ENCODE data around the gene MYBPC1. TPM values are rescaled to one million over a fixed set of nuclear protein-coding genes. Genes with fewer than 3 reads are reported as not detected.

Gene MYBPC1
- total and polyA plus RNA-seq, 2 experiments from 2014 or later: 0.18 TPM; not detected in 1

DNA sequence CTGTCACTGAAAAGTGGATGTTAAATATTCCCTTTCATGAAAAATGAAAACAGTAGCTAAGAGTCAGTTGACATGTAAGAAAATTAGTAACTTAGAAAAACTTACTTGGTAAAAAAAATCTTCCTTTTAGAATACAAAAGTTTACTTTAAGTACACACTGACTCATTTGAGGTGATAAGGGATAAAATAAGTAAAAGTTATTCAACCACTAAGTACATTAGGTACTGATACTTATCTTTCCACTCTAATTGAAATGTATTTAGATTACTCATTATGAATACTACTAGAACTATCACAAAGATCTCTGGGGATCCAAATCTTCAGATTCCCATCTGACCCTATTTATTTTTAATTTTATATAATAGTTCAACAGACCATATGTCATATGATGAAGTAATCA, 132.3 kb downstream of the MYBPC1 start (continued):
- TF ChIP-seq, protein P1, sequence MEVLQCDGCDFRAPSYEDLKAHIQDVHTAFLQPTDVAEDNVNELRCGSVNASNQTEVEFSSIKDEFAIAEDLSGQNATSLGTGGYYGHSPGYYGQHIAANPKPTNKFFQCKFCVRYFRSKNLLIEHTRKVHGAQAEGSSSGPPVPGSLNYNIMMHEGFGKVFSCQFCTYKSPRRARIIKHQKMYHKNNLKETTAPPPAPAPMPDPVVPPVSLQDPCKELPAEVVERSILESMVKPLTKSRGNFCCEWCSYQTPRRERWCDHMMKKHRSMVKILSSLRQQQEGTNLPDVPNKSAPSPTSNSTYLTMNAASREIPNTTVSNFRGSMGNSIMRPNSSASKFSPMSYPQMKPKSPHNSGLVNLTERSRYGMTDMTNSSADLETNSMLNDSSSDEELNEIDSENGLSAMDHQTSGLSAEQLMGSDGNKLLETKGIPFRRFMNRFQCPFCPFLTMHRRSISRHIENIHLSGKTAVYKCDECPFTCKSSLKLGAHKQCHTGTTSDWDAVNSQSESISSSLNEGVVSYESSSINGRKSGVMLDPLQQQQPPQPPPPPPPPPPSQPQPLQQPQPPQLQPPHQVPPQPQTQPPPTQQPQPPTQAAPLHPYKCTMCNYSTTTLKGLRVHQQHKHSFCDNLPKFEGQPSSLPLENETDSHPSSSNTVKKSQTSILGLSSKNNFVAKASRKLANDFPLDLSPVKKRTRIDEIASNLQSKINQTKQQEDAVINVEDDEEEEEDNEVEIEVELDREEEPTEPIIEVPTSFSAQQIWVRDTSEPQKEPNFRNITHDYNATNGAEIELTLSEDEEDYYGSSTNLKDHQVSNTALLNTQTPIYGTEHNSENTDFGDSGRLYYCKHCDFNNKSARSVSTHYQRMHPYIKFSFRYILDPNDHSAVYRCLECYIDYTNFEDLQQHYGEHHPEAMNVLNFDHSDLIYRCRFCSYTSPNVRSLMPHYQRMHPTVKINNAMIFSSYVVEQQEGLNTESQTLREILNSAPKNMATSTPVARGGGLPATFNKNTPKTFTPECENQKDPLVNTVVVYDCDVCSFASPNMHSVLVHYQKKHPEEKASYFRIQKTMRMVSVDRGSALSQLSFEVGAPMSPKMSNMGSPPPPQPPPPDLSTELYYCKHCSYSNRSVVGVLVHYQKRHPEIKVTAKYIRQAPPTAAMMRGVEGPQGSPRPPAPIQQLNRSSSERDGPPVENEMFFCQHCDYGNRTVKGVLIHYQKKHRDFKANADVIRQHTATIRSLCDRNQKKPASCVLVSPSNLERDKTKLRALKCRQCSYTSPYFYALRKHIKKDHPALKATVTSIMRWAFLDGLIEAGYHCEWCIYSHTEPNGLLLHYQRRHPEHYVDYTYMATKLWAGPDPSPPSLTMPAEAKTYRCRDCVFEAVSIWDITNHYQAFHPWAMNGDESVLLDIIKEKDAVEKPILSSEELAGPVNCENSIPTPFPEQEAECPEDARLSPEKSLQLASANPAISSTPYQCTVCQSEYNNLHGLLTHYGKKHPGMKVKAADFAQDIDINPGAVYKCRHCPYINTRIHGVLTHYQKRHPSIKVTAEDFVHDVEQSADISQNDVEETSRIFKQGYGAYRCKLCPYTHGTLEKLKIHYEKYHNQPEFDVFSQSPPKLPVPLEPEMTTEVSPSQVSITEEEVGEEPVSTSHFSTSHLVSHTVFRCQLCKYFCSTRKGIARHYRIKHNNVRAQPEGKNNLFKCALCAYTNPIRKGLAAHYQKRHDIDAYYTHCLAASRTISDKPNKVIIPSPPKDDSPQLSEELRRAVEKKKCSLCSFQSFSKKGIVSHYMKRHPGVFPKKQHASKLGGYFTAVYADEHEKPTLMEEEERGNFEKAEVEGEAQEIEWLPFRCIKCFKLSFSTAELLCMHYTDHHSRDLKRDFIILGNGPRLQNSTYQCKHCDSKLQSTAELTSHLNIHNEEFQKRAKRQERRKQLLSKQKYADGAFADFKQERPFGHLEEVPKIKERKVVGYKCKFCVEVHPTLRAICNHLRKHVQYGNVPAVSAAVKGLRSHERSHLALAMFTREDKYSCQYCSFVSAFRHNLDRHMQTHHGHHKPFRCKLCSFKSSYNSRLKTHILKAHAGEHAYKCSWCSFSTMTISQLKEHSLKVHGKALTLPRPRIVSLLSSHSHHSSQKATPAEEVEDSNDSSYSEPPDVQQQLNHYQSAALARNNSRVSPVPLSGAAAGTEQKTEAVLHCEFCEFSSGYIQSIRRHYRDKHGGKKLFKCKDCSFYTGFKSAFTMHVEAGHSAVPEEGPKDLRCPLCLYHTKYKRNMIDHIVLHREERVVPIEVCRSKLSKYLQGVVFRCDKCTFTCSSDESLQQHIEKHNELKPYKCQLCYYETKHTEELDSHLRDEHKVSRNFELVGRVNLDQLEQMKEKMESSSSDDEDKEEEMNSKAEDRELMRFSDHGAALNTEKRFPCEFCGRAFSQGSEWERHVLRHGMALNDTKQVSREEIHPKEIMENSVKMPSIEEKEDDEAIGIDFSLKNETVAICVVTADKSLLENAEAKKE (CRISPR knock-in tag; IDR thresholded peaks at IDR 0.05): no peak
- no peak for TF ChIP-seq EZH2phosphoT487 (IDR thresholded peaks at IDR 0.05; ENCODE audit: unreplicated experiment)
- TF ChIP-seq NANOG (IDR thresholded peaks at IDR 0.05; ENCODE audit: borderline replicate concordance): no peak
- TF ChIP-seq ZNF114 (CRISPR knock-in tag; IDR thresholded peaks at IDR 0.05): no peak
- no peak for TF ChIP-seq JUNB (IDR thresholded peaks at IDR 0.05; ENCODE audit: unreplicated experiment)
- no peak for TF ChIP-seq EZH2 (IDR thresholded peaks at IDR 0.05; ENCODE audit: low read depth, unreplicated experiment)
- TF ChIP-seq ZNF331 (CRISPR knock-in tag; IDR thresholded peaks at IDR 0.05; ENCODE audit: low read depth): no peak
- TF ChIP-seq STAT1 (IDR thresholded peaks at IDR 0.05; ENCODE audit: unreplicated experiment): no peak

DNA sequence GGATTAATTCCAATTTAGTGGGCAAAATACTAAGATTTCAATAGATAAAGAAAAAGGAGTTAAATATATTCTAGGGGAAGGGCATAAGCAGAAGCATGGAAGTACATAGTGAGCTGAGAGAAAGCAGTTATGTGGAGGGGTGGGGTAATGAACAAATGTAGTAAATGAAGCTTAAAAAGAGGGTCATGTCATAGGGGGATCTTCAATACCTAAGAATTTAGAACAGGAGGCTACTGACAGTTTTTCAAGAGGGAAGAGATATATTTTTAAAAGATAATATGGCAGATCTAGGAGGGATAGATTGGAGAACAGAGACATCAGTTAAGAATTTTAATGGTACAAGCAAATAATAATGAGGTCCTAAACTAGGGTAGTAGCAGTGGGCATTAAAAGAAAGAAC, 135.1 kb downstream of the MYBPC1 start:
- Histone ChIP-seq H2AFZ (no peak overlapping the region), H3F3A (replicated peaks; ENCODE audit: low read depth) (no peaks in the 10 kb centered on the region), H3K4me3 (no peak overlapping the region), H3K4me1 (ENCODE audit: insufficient read depth) (no peaks in the 10 kb centered on the region), H3K79me2 (replicated peaks; ENCODE audit: insufficient read depth) (no peaks in the 10 kb centered on the region), H3K4me2 (no peak overlapping the region), H4K20me1 (replicated peaks; ENCODE audit: insufficient read depth) (no peaks in the 10 kb centered on the region), H3K36me3 (ENCODE audit: insufficient read depth) (no peaks in the 10 kb centered on the region), H3K9me2 (ENCODE audit: insufficient read depth) (no peaks in the 10 kb centered on the region), H3K27ac (ENCODE audit: low read depth) (no peak overlapping the region), H3K27me3 (ENCODE audit: insufficient read depth) (no peaks in the 10 kb centered on the region)
- H3K27me3 Mint-ChIP-seq (ENCODE audit: insufficient read depth, low read depth, poor library complexity): peaks cover 5% of the 10 kb centered on the region
- DNase-seq (ENCODE audit: low spot score) (no peak), ATAC-seq (no peak)
- H3K27ac Mint-ChIP-seq: no peak overlapping the region
- no peaks in the 10 kb centered on the region for H3K9me3 Mint-ChIP-seq
- no peaks in the 10 kb centered on the region for H3K36me3 Mint-ChIP-seq (ENCODE audit: low read depth)
- H3K4me3 Mint-ChIP-seq: no peak overlapping the region
- no peaks in the 10 kb centered on the region for H3K4me1 Mint-ChIP-seq
- no peak for TF ChIP-seq ZNF331 (CRISPR knock-in tag; IDR thresholded peaks at IDR 0.05; ENCODE audit: low read depth)
- no peak for TF ChIP-seq EZH2 (IDR thresholded peaks at IDR 0.05; ENCODE audit: low read depth, unreplicated experiment)
- no peak for TF ChIP-seq JUNB (IDR thresholded peaks at IDR 0.05; ENCODE audit: unreplicated experiment)
- TF ChIP-seq, protein P1 (CRISPR knock-in tag; IDR thresholded peaks at IDR 0.05): no peak

Data from GM23338 (cell line).